ENCODE results near the gene PORCN. TPM values are rescaled to one million over a fixed set of nuclear protein-coding genes. Genes with fewer than 3 reads are reported as not detected.
"Not testable (repeated sequence)": the region's sequence is repeated elsewhere in the genome, so short reads cannot be mapped to it uniquely, and the experiment has no call there.

PORCN gene
- polyA plus RNA-seq, 1 experiment: 8.4 TPM

GRCh38 chrX:48521353-48522243, 12.8 kb downstream of the PORCN start, which contains the start of gene EBP:
Gene EBP, plus strand, starts transcription at chrX:48521808. Its CDS starts 1,964 bp downstream, at chrX:48523772.
- POLR2A ChIA-PET: interaction anchor here (0.6 to 0.7 kb wide), 2 partner anchors 57 to 495 kb away, joined by 3 to 4 read pairs; no protein-coding TSS in a partner anchor
- DNase-seq (ENCODE audit: low read depth, low spot score): peak; percentile 37
- no peak within 1 kb of the TSS for H3K27ac ChIP-seq (ENCODE audit: low read depth, low read length)
- no peak for TF ChIP-seq CTCF (IDR thresholded peaks at IDR 0.05; ENCODE audit: low read depth, low read length)
- CTCF ChIA-PET: interaction anchor here (0.6 kb wide), 1 partner anchor 55 kb away, joined by 3 read pairs; no protein-coding TSS in a partner anchor
- H3K27me3 ChIP-seq (ENCODE audit: control insufficient read depth, insufficient read depth, low read length): no peaks in the 10 kb centered on the region
- H3K9me3 ChIP-seq (ENCODE audit: control insufficient read depth, insufficient read depth, low read length): no peaks in the 10 kb centered on the region
- H3K4me3 ChIP-seq (ENCODE audit: low read depth, low read length): peak within 1 kb of the TSS; percentile 72

- ChIA-PET CTCF (interaction anchor here (0.6 kb wide), 2 partner anchors 56 to 369 kb away, joined by 3 read pairs; no protein-coding TSS in a partner anchor), POLR2A (interaction anchor here (0.7 kb wide), 1 partner anchor 57 kb away, joined by 4 read pairs; no protein-coding TSS in a partner anchor)
- Histone ChIP-seq H3K27ac (ENCODE audit: low read depth, low read length) (no peak overlapping the region), H3K9me3 (ENCODE audit: control insufficient read depth, insufficient read depth, low read length) (no peaks in the 10 kb centered on the region), H3K27me3 (ENCODE audit: control insufficient read depth, insufficient read depth, low read length) (no peaks in the 10 kb centered on the region), H3K4me3 (ENCODE audit: low read depth, low read length) (peak overlapping the region; percentile 72)
- DNase-seq (ENCODE audit: low read depth, low spot score): no peak
- TF ChIP-seq CTCF (IDR thresholded peaks at IDR 0.05; ENCODE audit: low read depth, low read length): no peak
Measured at GRCh38 chrX:48522291-48522690, 13.5 kb downstream of the PORCN start.

GRCh38 chrX:48523682-48524081, 14.9 kb downstream of the PORCN start:
- Histone ChIP-seq H3K4me3 (ENCODE audit: low read depth, low read length) (no peak overlapping the region), H3K27me3 (ENCODE audit: control insufficient read depth, insufficient read depth, low read length) (no peaks in the 10 kb centered on the region), H3K27ac (ENCODE audit: low read depth, low read length) (no peak overlapping the region), H3K9me3 (ENCODE audit: control insufficient read depth, insufficient read depth, low read length) (no peaks in the 10 kb centered on the region)
- DNase-seq (ENCODE audit: low read depth, low spot score): no peak
- CTCF ChIA-PET: no interaction called here
- POLR2A ChIA-PET: no interaction called here
- no peak for TF ChIP-seq CTCF (IDR thresholded peaks at IDR 0.05; ENCODE audit: low read depth, low read length)

GRCh38 chrX:48525853-48526252, 17.1 kb downstream of the PORCN start:
- H3K9me3 ChIP-seq (ENCODE audit: control insufficient read depth, insufficient read depth, low read length); CTCF ChIA-PET; H3K27me3 ChIP-seq (ENCODE audit: control insufficient read depth, insufficient read depth, low read length); DNase-seq (ENCODE audit: low read depth, low spot score); H3K27ac ChIP-seq (ENCODE audit: low read depth, low read length); POLR2A ChIA-PET; H3K4me3 ChIP-seq (ENCODE audit: low read depth, low read length): not testable (repeated sequence)

GRCh38 chrX:48530736-48531135, 21.9 kb downstream of the PORCN start:
- H3K4me3 ChIP-seq (ENCODE audit: low read depth, low read length): no peak overlapping the region
- H3K27ac ChIP-seq (ENCODE audit: low read depth, low read length): peak overlapping the region; percentile 11
- ChIA-PET POLR2A (no interaction called here), CTCF (no interaction called here)
- no peaks in the 10 kb centered on the region for H3K27me3 ChIP-seq (ENCODE audit: control insufficient read depth, insufficient read depth, low read length)
- DNase-seq (ENCODE audit: low read depth, low spot score): no peak
- H3K9me3 ChIP-seq (ENCODE audit: control insufficient read depth, insufficient read depth, low read length): no peaks in the 10 kb centered on the region
- TF ChIP-seq CTCF (IDR thresholded peaks at IDR 0.05; ENCODE audit: low read depth, low read length): no peak
